Measurements from ENCODE around the gene DDAH1.

Gene DDAH1

DNA sequence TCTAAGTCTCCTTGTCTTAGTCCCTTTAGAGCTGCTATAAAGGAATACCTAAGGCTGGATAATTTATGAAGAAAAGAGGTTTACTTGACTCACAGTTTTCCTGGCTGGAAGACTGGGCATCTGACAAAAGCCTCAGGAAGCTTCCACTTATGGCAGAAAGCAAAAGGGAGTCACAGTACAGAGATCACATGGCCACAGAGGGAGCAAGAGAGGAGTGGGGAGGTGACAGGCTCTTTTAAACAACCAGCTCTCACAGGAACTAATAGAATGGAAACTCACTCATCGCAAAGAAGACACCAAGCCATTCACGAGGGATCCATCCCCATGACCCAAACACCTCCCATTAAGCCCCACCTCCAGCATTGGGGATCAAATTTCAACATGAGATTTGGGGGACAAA, 68.8 kb downstream of the DDAH1 start:
- TF ChIP-seq, protein P1, sequence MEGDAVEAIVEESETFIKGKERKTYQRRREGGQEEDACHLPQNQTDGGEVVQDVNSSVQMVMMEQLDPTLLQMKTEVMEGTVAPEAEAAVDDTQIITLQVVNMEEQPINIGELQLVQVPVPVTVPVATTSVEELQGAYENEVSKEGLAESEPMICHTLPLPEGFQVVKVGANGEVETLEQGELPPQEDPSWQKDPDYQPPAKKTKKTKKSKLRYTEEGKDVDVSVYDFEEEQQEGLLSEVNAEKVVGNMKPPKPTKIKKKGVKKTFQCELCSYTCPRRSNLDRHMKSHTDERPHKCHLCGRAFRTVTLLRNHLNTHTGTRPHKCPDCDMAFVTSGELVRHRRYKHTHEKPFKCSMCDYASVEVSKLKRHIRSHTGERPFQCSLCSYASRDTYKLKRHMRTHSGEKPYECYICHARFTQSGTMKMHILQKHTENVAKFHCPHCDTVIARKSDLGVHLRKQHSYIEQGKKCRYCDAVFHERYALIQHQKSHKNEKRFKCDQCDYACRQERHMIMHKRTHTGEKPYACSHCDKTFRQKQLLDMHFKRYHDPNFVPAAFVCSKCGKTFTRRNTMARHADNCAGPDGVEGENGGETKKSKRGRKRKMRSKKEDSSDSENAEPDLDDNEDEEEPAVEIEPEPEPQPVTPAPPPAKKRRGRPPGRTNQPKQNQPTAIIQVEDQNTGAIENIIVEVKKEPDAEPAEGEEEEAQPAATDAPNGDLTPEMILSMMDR (IDR thresholded peaks at IDR 0.05; ENCODE audit: control extremely low read depth, extremely low read depth, low read depth, missing control alignments), result no peak
- POLR2A ChIA-PET, result no interaction called here
- CTCF ChIA-PET, result no interaction called here
- DNase-seq (ENCODE audit: extremely low spot score), result no peak

DNA sequence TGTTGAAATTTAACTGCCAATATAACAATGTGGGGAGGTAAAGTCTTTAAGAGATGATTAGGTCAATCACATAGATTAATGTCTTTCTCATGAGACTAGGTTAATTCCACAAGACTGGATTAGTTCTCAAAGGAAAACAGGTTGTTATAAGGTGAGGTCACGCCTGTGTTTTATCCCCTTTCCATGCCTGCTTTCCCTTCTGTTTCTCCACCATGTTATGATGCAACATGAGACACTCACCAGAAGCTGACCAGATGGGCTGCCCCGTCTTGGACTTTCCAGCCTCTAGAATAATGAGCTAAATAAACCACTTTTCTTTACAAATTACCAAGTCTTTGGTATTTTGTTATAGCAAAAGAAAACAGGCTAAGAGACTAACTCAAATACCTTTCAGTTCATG, 70.8 kb downstream of the DDAH1 start:
- TF ChIP-seq, protein P1 (IDR thresholded peaks at IDR 0.05; ENCODE audit: control extremely low read depth, extremely low read depth, low read depth, missing control alignments), result no peak
- CTCF ChIA-PET, result interaction anchor here (1.3 kb wide), 1 partner anchor 69 kb away, joined by 3 read pairs; no protein-coding TSS in a partner anchor
- no peak for DNase-seq (ENCODE audit: extremely low spot score)
- POLR2A ChIA-PET, result no interaction called here

DNA sequence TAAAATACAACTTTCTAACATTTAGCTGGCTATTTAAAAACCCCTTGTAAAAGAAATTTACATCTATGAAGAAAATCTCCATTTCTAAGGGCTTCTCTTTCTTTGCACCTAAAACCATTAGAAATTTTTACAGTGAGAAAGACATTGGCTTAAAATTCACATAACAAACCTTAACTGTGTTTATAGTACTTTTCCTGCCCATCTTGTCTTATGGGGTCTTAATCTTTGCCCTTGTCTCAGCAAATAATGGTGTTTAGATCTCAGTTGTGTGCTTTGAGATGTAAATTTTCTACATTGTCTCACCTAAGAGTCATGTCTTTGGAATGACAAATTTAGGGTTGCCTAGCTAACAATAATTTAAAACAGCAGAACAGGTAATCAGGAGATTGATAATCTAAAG, 71.5 kb downstream of the DDAH1 start:
- DNase-seq (ENCODE audit: extremely low spot score), result no peak
- POLR2A ChIA-PET, result no interaction called here
- TF ChIP-seq, protein P1 (IDR thresholded peaks at IDR 0.05; ENCODE audit: control extremely low read depth, extremely low read depth, low read depth, missing control alignments), result no peak
- CTCF ChIA-PET, result interaction anchor here (0.7 to 1.3 kb wide), 2 partner anchors 8 to 70 kb away, joined by 3 read pairs; no protein-coding TSS in a partner anchor

DNA sequence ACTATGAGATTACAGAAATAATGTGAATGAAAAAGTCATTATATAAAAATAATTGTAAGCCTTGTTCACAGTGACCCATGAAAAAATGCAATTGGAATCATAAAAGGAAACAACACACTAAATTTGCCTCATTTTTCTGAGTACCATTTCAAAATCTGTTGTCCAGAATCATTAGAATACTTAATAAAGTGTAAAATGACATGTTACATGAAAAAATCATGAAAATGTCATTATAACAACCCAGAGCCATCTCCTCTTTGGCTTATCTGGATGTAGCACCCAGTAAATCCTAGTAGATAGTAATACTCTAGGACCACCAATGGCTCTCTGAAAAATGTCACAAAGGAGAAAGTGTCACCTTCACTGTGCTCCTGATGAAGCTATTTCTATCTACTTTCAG, 76.5 kb downstream of the DDAH1 start:
- POLR2A ChIA-PET, result no interaction called here
- no peak for DNase-seq (ENCODE audit: extremely low spot score)
- TF ChIP-seq, protein P1 (IDR thresholded peaks at IDR 0.05; ENCODE audit: control extremely low read depth, extremely low read depth, low read depth, missing control alignments), result no peak
- CTCF ChIA-PET, result no interaction called here

DNA sequence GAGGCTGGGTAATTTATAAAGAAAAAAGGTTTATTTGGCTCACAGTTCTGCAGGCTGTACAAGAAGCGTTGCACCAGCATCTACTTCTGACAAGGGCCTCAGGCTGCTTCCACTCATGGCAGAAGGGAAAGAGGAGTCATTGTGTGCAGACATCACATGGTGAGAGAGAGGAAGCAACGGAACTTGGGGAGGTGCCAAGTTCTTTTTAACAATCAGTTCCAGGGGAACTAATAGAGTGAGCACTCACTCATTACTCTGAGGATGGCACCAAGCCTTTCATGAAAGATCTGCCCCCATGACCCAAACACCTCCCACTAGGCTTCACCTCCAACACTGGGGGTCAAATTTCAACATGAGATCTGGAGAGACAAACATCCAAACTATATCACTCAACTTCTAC, 77.2 kb downstream of the DDAH1 start:
- TF ChIP-seq, protein P1 (IDR thresholded peaks at IDR 0.05; ENCODE audit: control extremely low read depth, extremely low read depth, low read depth, missing control alignments), result no peak
- DNase-seq (ENCODE audit: extremely low spot score), result no peak
- ChIA-PET CTCF (no interaction called here), POLR2A (no interaction called here)

DNA sequence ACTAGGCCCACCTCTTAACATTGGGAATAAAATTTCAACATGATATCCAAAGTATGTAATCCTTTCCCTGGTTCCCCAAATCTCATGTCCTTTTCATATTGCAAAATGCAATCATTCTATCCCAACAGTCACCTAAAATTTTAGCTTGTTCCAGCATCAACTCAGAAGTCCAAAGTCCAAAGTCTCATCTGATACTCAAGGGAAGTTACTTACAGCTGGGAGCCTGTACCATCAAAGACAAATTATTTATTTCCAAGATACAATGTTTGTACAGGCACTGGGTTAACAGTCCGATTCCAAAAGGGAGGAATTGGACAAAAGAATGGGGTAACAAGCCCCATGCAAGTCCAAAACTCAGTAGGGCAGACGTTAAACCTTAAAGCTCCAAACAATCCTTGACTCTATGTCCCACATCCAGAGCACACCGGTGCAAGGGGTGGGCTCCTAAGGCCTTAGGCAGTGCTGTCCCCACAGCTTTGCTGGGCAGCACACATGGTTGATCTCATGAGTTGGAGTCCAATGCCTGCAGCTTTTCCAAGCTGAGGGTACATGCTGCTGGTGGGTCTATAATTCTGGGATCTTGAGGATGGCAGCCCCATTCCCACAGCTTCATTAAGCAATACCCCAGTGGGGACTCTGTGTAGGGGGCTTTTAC, 78.8 kb downstream of the DDAH1 start:
- no peak for DNase-seq (ENCODE audit: extremely low spot score)
- CTCF ChIA-PET, result interaction anchor here (1.5 to 2.1 kb wide), 4 partner anchors 12 to 248 kb away, joined by 3 to 7 read pairs (median 4); no protein-coding TSS in a partner anchor
- TF ChIP-seq, protein P1 (IDR thresholded peaks at IDR 0.05; ENCODE audit: control extremely low read depth, extremely low read depth, low read depth, missing control alignments), result no peak
- POLR2A ChIA-PET, result no interaction called here

Data from GM10248 (cell line).